ENCODE measurements around the gene DSCAML1.

DNA sequence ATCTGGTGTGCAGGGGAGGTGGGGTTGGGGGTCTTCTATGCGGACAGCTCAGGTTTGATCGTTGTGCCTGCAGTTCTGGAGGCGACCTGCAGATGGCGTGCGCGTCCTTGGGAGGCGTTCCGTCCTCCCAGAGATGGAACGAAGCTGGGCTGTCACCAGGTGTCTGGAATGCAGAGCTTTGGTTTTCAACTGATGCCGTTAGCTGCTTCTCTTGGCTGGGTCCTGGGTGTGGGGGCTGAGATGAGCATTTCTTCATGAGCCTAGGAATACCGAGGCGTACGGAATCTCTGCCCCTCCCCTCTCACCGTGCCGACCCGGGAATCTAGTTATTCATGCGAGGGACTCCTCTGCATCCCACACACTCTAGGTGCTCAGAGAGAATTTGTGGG is 370.7 kb downstream of the DSCAML1 start:
- TF ChIP-seq, protein P1, sequence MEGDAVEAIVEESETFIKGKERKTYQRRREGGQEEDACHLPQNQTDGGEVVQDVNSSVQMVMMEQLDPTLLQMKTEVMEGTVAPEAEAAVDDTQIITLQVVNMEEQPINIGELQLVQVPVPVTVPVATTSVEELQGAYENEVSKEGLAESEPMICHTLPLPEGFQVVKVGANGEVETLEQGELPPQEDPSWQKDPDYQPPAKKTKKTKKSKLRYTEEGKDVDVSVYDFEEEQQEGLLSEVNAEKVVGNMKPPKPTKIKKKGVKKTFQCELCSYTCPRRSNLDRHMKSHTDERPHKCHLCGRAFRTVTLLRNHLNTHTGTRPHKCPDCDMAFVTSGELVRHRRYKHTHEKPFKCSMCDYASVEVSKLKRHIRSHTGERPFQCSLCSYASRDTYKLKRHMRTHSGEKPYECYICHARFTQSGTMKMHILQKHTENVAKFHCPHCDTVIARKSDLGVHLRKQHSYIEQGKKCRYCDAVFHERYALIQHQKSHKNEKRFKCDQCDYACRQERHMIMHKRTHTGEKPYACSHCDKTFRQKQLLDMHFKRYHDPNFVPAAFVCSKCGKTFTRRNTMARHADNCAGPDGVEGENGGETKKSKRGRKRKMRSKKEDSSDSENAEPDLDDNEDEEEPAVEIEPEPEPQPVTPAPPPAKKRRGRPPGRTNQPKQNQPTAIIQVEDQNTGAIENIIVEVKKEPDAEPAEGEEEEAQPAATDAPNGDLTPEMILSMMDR (IDR thresholded peaks at IDR 0.05), result peak; percentile 95
- TF ChIP-seq, protein P2, sequence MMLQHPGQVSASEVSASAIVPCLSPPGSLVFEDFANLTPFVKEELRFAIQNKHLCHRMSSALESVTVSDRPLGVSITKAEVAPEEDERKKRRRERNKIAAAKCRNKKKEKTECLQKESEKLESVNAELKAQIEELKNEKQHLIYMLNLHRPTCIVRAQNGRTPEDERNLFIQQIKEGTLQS (CRISPR knock-in tag; conservative IDR thresholded peaks at IDR 0.05), result no peak
- TF ChIP-seq, protein P3, sequence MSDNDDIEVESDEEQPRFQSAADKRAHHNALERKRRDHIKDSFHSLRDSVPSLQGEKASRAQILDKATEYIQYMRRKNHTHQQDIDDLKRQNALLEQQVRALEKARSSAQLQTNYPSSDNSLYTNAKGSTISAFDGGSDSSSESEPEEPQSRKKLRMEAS (CRISPR knock-in tag; IDR thresholded peaks at IDR 0.05), result no peak
- TF ChIP-seq RELA (CRISPR knock-in tag; IDR thresholded peaks at IDR 0.05; ENCODE audit: borderline replicate concordance) (no peak), SMAD3 (CRISPR knock-in tag; IDR thresholded peaks at IDR 0.05; ENCODE audit: borderline replicate concordance) (no peak), NR1H2 (CRISPR knock-in tag; IDR thresholded peaks at IDR 0.05) (no peak), ZNF232 (CRISPR knock-in tag; IDR thresholded peaks at IDR 0.05) (no peak), ZBTB21 (CRISPR knock-in tag; IDR thresholded peaks at IDR 0.05; ENCODE audit: borderline replicate concordance) (no peak), MXD4 (CRISPR knock-in tag; IDR thresholded peaks at IDR 0.05; ENCODE audit: borderline replicate concordance) (no peak)
- TF ChIP-seq, protein P4, sequence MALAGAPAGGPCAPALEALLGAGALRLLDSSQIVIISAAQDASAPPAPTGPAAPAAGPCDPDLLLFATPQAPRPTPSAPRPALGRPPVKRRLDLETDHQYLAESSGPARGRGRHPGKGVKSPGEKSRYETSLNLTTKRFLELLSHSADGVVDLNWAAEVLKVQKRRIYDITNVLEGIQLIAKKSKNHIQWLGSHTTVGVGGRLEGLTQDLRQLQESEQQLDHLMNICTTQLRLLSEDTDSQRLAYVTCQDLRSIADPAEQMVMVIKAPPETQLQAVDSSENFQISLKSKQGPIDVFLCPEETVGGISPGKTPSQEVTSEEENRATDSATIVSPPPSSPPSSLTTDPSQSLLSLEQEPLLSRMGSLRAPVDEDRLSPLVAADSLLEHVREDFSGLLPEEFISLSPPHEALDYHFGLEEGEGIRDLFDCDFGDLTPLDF (CRISPR knock-in tag; IDR thresholded peaks at IDR 0.05), result no peak
- TF ChIP-seq, protein P5, sequence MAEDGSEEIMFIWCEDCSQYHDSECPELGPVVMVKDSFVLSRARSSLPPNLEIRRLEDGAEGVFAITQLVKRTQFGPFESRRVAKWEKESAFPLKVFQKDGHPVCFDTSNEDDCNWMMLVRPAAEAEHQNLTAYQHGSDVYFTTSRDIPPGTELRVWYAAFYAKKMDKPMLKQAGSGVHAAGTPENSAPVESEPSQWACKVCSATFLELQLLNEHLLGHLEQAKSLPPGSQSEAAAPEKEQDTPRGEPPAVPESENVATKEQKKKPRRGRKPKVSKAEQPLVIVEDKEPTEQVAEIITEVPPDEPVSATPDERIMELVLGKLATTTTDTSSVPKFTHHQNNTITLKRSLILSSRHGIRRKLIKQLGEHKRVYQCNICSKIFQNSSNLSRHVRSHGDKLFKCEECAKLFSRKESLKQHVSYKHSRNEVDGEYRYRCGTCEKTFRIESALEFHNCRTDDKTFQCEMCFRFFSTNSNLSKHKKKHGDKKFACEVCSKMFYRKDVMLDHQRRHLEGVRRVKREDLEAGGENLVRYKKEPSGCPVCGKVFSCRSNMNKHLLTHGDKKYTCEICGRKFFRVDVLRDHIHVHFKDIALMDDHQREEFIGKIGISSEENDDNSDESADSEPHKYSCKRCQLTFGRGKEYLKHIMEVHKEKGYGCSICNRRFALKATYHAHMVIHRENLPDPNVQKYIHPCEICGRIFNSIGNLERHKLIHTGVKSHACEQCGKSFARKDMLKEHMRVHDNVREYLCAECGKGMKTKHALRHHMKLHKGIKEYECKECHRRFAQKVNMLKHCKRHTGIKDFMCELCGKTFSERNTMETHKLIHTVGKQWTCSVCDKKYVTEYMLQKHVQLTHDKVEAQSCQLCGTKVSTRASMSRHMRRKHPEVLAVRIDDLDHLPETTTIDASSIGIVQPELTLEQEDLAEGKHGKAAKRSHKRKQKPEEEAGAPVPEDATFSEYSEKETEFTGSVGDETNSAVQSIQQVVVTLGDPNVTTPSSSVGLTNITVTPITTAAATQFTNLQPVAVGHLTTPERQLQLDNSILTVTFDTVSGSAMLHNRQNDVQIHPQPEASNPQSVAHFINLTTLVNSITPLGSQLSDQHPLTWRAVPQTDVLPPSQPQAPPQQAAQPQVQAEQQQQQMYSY (CRISPR knock-in tag; IDR thresholded peaks at IDR 0.05), result no peak
- TF ChIP-seq, protein P6, sequence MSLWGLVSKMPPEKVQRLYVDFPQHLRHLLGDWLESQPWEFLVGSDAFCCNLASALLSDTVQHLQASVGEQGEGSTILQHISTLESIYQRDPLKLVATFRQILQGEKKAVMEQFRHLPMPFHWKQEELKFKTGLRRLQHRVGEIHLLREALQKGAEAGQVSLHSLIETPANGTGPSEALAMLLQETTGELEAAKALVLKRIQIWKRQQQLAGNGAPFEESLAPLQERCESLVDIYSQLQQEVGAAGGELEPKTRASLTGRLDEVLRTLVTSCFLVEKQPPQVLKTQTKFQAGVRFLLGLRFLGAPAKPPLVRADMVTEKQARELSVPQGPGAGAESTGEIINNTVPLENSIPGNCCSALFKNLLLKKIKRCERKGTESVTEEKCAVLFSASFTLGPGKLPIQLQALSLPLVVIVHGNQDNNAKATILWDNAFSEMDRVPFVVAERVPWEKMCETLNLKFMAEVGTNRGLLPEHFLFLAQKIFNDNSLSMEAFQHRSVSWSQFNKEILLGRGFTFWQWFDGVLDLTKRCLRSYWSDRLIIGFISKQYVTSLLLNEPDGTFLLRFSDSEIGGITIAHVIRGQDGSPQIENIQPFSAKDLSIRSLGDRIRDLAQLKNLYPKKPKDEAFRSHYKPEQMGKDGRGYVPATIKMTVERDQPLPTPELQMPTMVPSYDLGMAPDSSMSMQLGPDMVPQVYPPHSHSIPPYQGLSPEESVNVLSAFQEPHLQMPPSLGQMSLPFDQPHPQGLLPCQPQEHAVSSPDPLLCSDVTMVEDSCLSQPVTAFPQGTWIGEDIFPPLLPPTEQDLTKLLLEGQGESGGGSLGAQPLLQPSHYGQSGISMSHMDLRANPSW (CRISPR knock-in tag; conservative IDR thresholded peaks at IDR 0.05; ENCODE audit: low read depth), result no peak
- TF ChIP-seq, protein P7, sequence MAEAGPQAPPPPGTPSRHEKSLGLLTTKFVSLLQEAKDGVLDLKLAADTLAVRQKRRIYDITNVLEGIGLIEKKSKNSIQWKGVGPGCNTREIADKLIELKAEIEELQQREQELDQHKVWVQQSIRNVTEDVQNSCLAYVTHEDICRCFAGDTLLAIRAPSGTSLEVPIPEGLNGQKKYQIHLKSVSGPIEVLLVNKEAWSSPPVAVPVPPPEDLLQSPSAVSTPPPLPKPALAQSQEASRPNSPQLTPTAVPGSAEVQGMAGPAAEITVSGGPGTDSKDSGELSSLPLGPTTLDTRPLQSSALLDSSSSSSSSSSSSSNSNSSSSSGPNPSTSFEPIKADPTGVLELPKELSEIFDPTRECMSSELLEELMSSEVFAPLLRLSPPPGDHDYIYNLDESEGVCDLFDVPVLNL (CRISPR knock-in tag; IDR thresholded peaks at IDR 0.05; ENCODE audit: borderline replicate concordance, low read depth), result no peak
- TF ChIP-seq, protein P8, sequence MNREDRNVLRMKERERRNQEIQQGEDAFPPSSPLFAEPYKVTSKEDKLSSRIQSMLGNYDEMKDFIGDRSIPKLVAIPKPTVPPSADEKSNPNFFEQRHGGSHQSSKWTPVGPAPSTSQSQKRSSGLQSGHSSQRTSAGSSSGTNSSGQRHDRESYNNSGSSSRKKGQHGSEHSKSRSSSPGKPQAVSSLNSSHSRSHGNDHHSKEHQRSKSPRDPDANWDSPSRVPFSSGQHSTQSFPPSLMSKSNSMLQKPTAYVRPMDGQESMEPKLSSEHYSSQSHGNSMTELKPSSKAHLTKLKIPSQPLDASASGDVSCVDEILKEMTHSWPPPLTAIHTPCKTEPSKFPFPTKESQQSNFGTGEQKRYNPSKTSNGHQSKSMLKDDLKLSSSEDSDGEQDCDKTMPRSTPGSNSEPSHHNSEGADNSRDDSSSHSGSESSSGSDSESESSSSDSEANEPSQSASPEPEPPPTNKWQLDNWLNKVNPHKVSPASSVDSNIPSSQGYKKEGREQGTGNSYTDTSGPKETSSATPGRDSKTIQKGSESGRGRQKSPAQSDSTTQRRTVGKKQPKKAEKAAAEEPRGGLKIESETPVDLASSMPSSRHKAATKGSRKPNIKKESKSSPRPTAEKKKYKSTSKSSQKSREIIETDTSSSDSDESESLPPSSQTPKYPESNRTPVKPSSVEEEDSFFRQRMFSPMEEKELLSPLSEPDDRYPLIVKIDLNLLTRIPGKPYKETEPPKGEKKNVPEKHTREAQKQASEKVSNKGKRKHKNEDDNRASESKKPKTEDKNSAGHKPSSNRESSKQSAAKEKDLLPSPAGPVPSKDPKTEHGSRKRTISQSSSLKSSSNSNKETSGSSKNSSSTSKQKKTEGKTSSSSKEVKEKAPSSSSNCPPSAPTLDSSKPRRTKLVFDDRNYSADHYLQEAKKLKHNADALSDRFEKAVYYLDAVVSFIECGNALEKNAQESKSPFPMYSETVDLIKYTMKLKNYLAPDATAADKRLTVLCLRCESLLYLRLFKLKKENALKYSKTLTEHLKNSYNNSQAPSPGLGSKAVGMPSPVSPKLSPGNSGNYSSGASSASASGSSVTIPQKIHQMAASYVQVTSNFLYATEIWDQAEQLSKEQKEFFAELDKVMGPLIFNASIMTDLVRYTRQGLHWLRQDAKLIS (CRISPR knock-in tag; IDR thresholded peaks at IDR 0.05; ENCODE audit: borderline replicate concordance), result no peak
